ENCODE measurements around the gene C6orf52.
"Not testable (repeated sequence)": the region's sequence is repeated elsewhere in the genome, so short reads cannot be mapped to it uniquely, and the experiment has no call there.

Gene C6orf52

DNA sequence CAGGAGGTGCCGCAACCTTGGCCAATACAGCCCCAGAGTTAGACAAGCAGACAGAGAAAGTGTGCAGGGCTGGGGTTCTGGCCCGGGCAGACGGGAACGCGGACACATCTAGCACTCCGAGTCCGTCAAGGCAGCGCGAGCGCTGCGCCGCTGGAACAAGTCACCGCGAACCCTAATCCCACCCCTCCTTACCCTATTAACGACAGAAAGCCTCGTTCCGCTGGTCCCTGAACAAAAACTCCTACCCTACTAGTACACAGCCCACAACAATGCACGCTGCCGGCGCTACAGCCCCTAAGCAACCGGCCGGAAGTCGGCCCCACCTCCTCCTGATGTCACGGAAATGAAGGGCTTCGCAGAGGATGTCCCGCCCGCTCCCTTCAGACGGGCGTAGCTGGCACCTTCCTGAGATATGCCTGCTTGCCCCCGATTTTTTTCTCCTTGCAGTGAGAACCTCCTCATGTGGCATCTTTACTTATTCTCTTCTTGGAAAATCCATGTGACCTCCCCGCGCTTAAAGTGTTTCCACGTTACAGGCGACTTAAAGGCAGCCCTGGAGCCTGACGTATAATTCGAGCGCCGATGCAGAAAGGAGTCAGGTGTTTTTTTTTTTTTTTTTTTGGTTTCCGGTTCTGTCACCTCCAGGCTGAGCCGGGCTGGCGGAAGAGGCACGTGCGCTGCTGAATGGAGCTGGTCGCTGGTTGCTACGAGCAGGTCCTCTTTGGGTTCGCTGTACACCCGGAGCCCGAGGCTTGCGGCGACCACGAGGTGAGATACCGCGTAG lies at the start of gene C6orf52, which contains the start of gene PAK1IP1:
TSS of gene C6orf52 (minus strand) at position 315 of the 784 bp plus-strand sequence. CDS start 7,066 bp downstream, outside the sequence.
TSS of gene PAK1IP1 (plus strand) at position 671 of the 784 bp plus-strand sequence. CDS start at position 685, 14 bp downstream.
- peak; percentile 92 for DNase-seq

DNA sequence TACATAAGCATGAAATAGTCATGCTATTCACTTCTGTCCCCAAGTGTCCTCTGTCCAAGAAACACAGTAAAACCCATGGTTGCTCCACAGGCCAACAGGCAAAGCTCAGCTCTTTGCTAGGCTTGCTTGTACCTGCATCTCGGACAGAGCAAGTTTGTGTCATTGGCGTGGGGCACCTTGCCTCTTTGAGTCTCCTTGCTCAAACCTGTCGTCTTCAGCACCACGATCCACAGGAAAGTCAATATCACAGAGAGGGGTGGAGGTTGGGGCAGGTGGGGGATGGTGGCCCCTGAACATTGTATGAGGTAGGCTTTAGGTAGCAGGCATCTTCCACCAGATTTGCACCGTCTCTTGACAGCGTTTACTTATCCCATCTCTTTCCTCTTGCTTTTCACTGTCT lies 49.1 kb upstream of the C6orf52 start:
- DNase-seq = no peak

DNA sequence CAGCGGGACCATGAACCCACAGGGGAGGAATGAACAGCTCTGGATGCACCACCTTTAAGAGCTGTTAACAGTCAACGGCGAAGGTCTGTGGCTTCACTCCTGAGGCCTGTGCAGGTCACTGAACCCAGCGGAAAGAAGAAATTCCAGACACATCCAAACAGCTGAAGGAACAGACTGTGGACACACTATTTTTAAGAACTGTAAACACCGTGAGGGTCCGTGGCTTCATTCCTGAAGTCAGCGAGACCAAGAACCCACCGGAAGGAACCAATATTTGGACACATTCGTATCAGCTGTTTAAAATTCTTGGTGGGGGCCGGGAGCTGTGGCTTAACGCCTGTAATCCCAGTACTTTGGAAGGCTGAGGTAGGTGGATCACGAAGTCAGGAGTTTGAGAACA lies 47.8 kb upstream of the C6orf52 start:
- no peak for DNase-seq

DNA sequence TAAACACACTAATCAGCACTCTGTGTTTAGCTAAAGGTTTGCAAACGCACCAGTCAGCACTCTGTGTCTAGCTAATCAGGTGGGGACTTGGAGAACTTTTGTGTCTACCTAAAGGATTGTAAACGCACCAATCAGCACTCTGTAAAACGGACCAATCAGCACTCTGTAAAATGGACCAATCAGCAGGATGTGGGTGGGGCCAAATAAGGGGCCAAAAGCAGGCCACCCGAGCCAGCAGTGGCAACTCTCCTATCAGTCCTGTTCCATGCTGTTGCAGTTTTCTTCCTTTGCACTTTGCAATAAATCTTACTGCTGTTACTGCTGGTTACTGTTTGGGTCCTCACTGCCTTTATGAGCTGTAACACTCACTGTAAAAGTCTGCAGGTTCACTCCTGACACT lies 47.2 kb upstream of the C6orf52 start:
- not testable (repeated sequence) for DNase-seq

DNA sequence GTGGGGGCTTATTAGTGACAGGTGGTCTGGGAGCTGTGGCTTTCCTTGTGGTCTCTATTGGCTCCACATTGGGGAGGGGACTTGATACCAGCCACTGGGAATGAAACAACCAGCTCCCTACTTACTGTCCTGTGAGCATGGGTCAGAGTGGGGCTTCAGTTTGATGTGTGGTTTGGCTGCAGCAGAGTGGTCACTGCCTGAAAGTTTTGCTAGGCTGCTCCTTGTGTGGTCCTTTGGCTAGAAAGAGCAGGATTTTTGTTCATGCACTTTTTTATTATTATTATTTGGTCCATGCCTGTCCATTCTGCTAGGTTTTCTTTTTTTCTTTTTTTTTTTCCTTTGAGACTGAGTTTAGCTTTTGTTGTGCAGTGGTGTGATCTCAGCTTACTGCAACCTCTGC lies 45.6 kb upstream of the C6orf52 start:
- DNase-seq = no peak

DNA sequence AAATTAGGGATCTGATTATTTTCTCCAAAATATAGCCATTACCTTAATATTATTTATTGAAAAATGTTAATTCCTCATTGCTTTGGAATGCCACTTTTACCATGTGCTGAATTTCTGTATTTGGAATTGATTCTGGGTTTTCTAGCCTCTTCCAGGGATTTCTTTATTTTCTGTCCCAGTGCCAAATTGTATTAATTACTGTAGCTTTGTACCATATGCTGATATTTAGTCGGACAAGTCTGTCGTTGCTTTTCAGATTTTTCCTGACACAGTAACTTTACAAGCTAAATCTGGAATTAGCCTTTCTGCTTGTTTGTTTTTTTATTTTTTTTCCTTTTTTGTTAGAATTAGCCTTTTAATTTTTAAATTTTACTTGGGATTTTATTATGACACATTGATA lies 42.3 kb upstream of the C6orf52 start:
- no peak for DNase-seq

DNA sequence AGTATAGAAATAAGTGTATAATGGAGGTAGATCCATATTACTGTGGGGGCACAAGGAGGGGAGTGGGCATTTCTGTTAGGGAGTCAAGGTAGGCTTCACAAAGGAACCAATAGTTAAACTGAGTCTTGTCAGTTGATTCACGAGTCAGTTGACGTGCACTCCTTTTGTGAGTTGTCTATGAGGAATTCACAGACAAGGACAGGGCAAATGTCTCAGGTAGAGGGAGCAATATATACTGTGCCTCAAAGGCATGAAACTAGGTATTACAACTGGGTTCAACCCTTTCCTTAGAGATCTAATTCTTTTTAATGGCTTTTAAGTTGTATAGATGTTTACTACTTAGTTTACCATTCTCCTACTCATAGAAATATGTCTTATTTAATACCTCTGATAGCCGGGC lies 39.4 kb upstream of the C6orf52 start:
- no peak for DNase-seq

DNA sequence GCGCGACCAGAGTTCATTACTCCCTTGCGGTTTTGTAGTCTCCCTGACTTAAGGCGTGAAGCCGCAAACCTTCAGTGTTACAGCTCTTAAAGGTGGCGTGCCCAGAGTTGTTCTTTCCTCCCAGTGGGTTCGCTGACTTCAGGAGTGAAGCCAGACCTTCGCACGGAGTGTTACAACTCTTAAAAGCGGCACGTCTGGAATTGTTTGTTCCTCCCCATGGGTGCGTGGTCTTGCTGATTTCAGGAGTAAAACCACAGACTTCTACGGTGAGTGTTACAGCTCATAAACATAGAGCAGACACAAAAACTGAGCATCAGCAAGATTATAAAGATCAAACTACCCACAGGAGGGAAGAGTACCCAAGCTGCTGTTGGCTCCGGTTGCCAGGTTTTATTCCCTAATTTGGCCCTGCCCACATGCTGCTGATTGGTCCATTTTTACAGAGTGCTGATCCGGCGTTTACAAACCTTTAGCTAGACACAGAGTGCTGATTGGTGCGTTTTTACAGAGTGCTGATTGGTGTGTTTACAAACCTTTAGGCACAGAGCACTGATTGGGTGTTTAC lies 38.8 kb upstream of the C6orf52 start:
- DNase-seq = no peak

DNA sequence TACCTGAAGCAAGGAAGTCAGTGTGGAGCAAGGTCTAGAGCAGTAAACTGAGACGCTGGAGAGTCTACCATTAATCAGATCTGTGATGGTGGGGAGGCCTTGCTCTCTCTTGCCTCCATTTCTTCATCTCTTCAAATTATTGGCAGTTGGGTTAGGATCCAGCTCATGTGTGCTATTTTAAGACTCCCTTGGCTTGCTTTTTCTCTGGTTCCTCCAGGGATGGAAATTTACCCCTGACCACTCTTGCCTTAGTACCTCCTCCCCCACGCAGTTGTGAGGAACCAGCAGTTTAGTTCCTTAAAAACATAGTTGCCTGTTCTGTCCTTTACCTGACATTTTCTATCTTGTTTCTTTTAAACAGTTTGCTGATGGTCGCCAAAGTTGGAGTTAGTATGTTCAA lies 35.8 kb upstream of the C6orf52 start:
- DNase-seq = no peak

DNA sequence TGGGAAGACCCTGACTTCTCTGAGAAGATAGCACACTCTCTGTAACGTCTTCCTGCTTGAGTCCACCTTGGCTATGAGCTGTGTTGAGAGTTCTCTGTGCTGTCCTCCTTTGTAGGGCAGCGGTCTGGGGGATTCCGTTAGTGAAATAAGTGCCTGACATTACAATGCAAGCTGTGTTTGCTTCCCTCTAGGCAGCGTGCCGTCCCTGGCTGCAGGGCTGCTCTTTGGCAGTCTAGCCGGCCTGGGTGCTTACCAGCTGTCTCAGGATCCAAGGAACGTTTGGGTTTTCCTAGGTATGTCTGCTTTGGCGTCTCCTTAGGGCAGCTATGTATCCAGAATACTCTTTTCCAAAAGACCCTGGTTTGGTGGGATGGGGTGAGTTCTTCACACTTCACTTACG lies 31.3 kb upstream of the C6orf52 start:
- no peak for DNase-seq

DNA sequence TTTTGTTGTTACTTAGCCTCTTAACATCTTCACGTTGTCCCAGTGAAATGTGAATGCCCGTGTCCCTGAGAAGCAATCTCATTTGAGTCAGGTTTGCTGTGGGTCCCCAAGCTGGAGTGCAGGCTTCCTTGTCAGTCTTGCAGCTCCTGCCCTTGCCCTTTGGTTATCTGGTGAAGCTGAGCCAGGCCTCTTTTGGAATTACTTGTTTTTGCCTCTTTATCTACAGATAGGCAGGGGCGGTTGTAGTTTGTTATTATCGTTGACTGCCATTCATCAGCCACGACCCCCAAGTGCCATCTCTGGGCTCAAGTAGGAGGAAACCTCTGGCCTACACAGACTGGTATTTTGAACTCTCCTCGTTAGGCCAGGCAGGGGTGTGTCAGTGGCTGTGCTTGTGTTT lies 30.6 kb upstream of the C6orf52 start:
- DNase-seq = no peak

DNA sequence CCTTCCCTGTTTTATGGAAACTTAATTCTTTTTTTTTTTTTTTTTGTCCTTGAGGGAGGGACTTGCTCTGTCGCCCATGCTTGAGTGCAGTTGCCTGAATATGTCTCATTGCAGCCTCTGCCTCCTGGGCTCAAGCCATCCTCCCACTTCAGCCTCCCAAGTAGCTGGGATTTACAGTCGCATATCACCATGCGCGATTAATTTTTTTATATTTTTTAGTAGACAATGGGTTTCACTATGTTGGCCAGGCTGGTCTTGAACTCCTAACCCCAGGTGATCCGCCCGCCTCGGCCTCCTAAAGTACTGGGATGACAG lies 29.1 kb upstream of the C6orf52 start:
- DNase-seq = peak; percentile 14

DNA sequence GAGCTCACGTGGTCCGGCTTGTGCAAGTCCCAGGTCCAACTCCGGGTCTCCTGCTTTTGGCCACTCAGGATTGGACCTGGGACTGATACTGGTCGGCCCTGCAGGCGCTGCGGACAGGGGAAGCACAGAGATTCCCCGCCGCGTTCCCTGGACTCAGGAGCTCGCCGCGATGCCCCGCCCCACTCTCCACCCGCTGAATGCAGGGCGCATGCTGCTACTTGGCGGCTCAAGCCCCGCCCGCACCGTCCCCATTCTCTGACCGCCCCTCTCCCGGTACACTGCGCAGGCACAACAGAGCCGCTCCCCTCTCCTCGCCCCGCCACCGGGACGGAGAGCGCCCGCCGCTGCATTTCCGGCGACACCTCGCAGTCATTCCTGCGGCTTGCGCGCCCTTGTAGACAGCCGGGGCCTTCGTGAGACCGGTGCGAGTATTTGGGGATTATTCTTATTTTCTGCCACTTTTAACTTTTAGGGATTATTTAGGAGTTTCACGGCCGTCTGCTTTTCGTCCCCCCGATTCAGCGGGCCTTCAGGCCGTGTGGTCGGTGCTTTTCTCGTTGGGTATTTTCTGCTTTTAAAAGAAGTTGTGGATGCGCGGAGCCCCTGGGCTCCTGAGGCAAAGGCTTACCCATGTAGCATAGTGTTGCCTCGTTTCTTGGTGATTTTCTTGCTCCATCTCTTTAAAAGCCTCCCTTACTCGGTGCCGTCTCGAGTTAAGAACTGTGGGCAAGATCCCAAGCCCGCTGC lies 28.6 kb upstream of the C6orf52 start, which contains the start of gene TMEM14C:
TSS of gene TMEM14C (plus strand) at position 251 of the 747 bp plus-strand sequence. CDS start 1,544 bp downstream, outside the sequence.
- DNase-seq = peak; percentile 92

DNA sequence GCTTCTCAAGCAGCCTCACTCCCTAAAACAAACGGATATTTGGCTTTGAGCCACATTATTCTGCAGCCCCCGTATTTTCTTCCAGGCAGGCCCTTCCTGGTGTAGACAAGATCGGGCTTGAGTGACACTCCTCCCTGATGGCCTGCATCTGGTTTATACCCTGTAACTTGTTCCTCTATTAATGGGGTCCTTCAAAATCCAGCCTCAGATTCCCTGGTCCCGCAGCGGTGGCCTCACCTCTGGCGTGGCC lies 28.1 kb upstream of the C6orf52 start:
- DNase-seq = peak; percentile 3

DNA sequence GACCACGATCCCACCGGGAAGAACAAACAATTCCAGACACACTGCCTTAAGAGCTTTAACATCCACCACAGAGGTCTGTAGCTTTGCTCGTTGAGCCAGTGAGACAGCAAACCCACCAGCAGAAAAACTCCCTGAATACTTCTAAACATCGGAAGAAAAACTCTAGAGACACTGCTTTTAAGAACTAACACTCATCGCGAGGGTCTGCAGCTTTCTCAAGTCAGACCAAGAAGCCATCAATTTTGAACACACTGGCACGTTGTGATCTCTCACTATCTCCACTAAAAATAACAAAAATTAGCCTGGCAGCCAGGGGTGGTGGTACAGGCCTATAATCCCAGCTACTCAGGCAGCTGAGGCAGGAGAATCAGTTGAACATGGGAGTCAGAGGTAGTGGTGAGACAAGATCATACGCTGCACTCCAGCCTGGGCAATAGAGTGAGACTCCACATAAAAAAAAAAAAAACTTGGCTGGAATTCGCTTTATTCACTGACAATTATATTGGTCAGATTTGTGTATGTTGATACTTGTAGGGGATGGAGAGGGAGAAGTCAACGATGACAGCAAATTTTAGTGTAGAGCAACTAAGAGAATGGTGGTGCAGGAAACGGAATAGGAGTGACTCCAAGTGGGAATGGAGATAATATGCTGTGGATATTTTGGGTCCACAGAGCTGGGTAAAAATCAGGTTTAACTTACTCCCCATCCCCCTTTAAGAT lies 27.6 kb upstream of the C6orf52 start:
- no peak for DNase-seq

DNA sequence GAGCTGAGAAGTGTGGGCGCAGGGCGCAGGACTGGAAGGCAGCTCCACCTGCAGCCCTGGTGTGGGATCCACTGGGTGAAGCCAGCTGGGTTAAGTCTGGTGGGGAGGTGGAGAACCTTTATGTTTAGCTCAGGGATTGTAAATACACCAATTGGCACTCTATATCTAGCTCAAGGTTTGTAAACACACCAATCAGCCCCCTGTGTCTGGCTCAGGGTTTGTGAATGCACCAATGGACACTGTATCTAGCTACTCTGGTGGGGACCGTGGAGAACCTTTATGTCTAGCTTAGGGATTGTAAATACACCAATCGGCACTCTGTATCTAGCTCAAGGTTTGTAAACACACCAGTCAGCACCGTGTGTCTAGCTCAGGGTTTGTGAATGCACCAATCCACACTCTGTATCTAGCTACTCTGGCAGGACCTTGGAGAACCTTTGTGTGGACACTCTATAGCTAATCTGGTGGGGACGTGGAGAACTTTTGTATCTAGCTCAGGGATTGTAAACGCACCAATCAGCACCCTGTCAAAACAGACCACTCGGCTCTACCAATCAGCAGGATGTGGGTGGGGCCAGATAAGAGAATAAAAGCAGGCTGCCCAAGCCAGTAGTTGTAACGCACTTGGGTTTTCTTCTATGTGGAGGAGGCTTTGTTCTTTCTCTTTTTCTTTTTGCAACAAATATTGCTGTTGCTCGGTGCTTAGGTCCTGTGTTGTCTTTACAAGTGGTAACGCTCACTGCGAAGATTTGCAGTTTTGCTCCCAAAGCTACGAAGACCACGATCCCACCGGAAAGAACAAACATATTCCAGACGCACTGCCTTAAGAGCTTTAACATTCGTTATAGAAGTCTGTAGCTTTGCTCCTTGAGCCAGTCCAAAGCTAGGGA lies 26.8 kb upstream of the C6orf52 start:
- not testable (repeated sequence) for DNase-seq

DNA sequence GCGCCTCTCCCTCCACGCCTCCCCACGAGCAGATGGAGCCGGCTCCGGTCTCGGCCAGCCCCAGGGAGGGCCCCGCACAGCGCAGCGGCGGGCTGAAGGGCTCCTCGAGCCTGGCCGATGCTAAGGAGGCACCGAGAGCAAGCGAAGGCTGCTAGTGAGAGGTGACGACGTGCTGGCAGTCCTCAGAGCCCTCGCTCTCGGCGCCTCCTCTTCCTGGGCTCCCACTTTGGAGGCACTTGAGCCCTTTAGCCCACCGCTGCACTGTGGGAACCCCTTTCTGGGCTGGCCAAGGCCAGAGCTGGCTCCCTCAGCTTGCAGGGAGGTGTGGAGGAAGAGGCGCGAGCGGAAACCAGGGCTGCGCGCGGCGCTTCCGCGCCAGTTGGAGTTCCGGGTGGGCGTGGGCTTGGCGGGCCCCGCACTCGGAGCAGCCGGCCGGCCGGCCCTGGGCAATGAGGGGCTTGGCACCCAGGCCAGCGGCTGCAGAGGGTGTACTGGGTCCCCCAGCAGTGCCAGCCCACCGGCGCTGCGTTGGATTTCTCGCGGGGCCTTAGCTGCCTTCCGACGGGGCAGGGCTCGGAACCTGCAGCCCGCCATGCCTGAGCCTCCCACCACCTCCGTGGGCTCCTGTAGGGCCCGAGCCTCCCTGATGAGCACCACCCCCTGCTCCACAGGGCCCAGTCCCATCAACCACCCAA lies 26.0 kb upstream of the C6orf52 start:
- DNase-seq = peak; percentile 69

DNA sequence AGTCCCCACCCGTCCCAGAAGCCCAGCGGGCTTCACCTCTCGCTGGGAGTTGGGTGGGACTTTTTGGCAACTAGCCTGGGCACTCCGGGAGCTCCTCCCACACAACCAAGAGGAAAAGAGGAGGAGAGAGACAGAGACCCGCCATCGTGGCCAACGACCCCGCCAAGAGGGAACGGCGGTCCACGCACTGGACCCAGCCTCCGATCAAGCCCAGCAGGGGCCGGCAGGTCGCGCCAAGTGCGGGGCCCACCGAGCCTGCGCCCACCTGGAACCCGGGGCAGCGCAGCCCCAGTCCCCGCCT lies 25.5 kb upstream of the C6orf52 start:
- no peak for DNase-seq

DNA sequence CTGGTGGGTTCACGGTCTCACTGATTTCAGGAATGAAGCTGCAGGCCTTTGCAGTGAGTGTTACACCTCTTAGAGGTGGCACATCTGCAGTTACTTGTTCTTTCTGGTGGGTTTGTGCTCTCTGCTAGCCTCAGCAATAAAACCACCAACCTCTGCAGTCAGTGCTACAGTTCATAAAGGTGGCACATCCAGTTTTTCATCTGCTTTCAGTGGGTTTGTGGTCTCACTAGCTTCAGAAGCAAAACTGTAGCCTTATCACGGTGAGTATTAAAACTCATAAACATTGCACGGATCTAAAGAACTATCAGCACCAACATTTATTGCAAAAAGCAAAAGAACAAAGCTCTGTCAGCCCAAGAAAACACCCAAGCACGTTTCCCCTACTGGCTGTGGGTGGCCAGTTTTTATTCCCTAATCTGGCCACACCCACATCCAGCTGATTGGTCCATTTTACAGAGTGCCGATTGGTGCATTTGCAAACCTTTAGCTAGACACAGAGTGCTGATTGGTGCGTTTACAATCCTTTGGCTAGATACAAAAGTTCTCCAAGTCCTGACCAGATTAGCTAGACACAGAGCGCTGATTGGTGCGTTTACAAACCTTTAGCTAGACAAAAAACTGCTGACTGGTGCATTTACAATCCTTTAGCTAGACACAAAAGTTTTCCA lies 25.0 kb upstream of the C6orf52 start:
- DNase-seq = no peak

DNA sequence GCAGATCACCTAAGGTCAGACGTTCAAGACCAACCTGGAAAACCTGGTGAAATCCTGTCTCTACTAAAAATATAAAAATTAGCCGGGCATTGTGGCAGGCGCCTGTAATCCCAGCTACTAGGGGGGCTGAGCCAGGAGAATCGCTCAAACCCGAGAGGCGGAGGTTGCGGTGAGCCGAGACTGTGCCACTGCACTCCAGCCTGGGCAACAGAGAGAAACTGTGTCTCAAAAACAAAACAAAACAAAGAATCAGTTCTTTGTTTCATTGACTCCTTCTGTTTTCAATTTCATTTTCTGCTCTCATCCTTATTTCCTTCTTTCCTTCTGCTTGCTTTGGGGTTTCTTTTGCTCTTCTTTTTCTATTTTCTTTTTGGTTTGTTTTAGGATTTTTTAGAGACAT lies 19.5 kb upstream of the C6orf52 start:
- DNase-seq = no peak

DNA sequence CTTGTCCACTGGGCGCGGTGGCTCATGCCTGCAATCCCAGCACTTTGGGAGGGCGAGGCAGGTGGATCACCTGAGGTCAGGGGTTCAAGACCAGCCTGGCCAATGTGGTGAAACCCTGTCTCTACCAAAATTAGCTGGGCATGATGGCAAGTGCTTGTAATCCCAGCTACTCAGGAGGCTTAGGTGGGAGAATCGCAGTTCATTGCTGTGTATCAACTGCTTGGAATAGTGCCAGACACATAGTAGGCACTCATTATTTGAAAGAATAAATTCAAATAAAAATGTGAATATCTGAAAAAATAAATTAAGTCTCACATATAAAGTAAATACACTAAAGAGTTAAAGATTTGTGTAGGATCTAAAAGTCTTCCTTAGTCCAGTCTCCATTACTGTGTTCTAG lies 2.2 kb upstream of the C6orf52 start:
- no peak for DNase-seq
